ENCODE results near the gene MED22.

MED22 gene

DNA sequence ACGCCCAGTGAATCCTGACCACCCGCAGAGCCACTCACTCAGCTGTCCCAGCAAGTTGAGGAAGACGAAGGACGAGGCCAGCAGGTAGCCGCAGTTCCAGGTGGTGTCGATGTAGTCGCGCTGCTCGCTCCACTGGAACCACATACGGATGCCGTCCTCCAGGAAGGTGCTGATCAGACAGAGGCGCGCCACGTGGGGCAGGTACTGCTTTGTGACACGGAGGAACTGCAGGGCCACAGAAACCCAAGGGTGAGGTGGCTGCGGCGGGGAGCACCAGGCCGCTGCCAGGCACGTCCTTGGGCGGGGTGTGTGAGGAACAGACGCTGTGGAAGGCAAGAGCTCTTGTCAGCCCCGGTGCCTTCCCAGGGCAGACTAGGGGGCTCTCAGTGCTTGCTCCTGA, 19.3 kb upstream of the MED22 start:
- Histone ChIP-seq H3K9me3 (ENCODE audit: control insufficient read depth, low read length) (no peaks in the 10 kb centered on the region), H2AFZ (ENCODE audit: low read depth, low read length) (no peak overlapping the region), H3K4me1 (ENCODE audit: control insufficient read depth, insufficient read depth, low read depth, low read length) (peaks cover 59% of the 10 kb centered on the region), H3K27me3 (ENCODE audit: control insufficient read depth in 1 of 2, insufficient read depth in 1 of 2, low read length in 2 of 2) (no peaks in the 10 kb centered on the region), H3K36me3 (ENCODE audit: control insufficient read depth in 1 of 2, insufficient read depth in 2 of 2, low read depth in 1 of 2, low read length in 2 of 2) (peaks cover 78 to 90% of the 10 kb centered on the region in 2 experiments), H3K27ac (ENCODE audit: low read length, poor library complexity, severe bottlenecking) (no peak overlapping the region), H3K4ac (ENCODE audit: low read depth in 1 of 2, low read length in 2 of 2) (no peak overlapping the region), H2BK12ac (ENCODE audit: low read length in 2 of 2) (no peak overlapping the region), H3K4me2 (ENCODE audit: low read length, poor library complexity, severe bottlenecking) (no peak overlapping the region), H3K9ac (ENCODE audit: low read length) (no peak overlapping the region), H3K4me3 (ENCODE audit: insufficient read depth in 1 of 2, low read depth in 1 of 2, low read length in 2 of 2) (no peak overlapping the region), H2AK5ac (ENCODE audit: low read length, severe bottlenecking) (no peak overlapping the region), H2BK15ac (ENCODE audit: low read depth, poor library complexity, severe bottlenecking) (no peak overlapping the region), H2BK120ac (ENCODE audit: low read depth, low read length) (no peak overlapping the region), H4K91ac (ENCODE audit: low read length) (no peak overlapping the region), H4K8ac (ENCODE audit: low read length) (no peak overlapping the region), H3K79me1 (replicated peaks; ENCODE audit: low read length, poor library complexity, severe bottlenecking) (peaks cover 12% of the 10 kb centered on the region), H3K14ac (ENCODE audit: low read length in 2 of 2) (no peak overlapping the region), H3K23ac (ENCODE audit: low read length in 2 of 2) (no peak overlapping the region), H3K18ac (ENCODE audit: low read depth in 1 of 2, low read length in 2 of 2) (no peak overlapping the region), H2BK5ac (ENCODE audit: low read depth, low read length, poor library complexity, severe bottlenecking) (no peak overlapping the region)
- DNase-seq: no peak
- WGBS: 97% methylated on average over 22 of the region's 22 CpGs

DNA sequence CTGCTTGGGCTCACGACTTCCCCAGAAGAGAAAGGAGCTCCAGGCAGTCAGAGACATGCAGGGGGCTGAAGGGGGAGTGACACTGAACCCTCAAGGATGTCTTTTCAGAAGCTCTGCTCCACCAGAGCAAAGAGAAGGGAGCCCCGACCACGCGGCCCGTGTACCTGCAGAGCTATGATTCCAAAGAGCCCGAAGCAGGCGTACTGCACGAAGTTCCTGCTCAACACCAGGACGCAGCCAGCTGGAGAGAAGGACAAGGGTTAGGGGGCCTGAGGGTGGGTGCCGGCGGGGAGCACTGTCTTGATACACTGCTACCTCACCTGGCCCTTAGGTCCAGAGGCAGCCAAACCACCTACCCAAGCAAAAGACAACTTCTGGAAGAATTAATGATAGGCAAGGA, 18.5 kb upstream of the MED22 start:
- Histone ChIP-seq H3K4me1 (ENCODE audit: control insufficient read depth, insufficient read depth, low read depth, low read length) (peaks cover 51% of the 10 kb centered on the region), H3K14ac (ENCODE audit: low read length in 2 of 2) (no peak overlapping the region), H2BK5ac (ENCODE audit: low read depth, low read length, poor library complexity, severe bottlenecking) (no peak overlapping the region), H3K18ac (ENCODE audit: low read depth in 1 of 2, low read length in 2 of 2) (no peak overlapping the region), H3K4ac (ENCODE audit: low read depth in 1 of 2, low read length in 2 of 2) (no peak overlapping the region), H3K9ac (ENCODE audit: low read length) (no peak overlapping the region), H2BK120ac (ENCODE audit: low read depth, low read length) (no peak overlapping the region), H2BK15ac (ENCODE audit: low read depth, poor library complexity, severe bottlenecking) (no peak overlapping the region), H2AK5ac (ENCODE audit: low read length, severe bottlenecking) (no peak overlapping the region), H3K36me3 (ENCODE audit: control insufficient read depth in 1 of 2, insufficient read depth in 2 of 2, low read depth in 1 of 2, low read length in 2 of 2) (peaks cover 79 to 90% of the 10 kb centered on the region in 2 experiments), H3K27me3 (ENCODE audit: control insufficient read depth in 1 of 2, insufficient read depth in 1 of 2, low read length in 2 of 2) (no peaks in the 10 kb centered on the region), H2AFZ (ENCODE audit: low read depth, low read length) (no peak overlapping the region), H3K4me2 (ENCODE audit: low read length, poor library complexity, severe bottlenecking) (no peak overlapping the region), H2BK12ac (ENCODE audit: low read length in 2 of 2) (no peak overlapping the region), H3K9me3 (ENCODE audit: control insufficient read depth, low read length) (no peaks in the 10 kb centered on the region), H3K23ac (ENCODE audit: low read length in 2 of 2) (no peak overlapping the region), H3K27ac (ENCODE audit: low read length, poor library complexity, severe bottlenecking) (no peak overlapping the region), H4K91ac (ENCODE audit: low read length) (no peak overlapping the region), H3K79me1 (replicated peaks; ENCODE audit: low read length, poor library complexity, severe bottlenecking) (peaks cover 15% of the 10 kb centered on the region), H4K8ac (ENCODE audit: low read length) (no peak overlapping the region), H3K4me3 (ENCODE audit: insufficient read depth in 1 of 2, low read depth in 1 of 2, low read length in 2 of 2) (no peak overlapping the region)
- no peak for DNase-seq
- 95% methylated on average over 10 of the region's 11 CpGs for WGBS

DNA sequence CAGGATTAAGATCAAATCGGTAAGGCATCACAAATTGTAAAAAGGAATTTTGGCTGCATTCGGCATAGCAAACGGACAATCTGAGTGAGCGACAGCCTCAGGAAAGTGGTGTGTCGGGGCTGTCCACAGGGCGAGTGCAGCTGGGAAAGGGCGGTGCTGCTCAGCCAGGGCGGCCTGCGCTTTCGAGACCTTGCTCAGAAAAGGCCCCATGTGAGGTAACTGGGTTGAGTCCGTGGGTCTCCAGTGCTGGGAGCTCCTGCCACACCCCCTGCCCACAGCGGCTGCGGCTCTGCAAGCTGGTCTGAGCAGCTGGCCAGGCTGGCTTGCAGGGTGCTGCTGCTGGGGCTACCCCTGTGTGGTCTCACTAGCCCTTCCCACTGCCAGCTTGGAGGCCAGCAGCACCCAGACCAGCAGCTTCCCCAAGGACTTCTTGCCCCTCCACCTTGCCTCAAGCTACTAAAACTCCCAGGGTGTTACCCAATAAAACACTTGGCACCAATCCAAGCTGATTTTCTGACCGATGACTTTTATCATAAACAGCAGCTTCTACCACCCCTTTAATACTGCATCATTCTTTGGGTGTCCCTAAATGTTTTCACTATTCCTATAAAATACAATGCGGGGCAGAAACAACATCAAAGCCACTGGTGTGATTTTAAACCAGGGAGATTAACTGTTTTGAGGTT, 14.6 kb upstream of the MED22 start:
- H3K27me3 ChIP-seq (ENCODE audit: control insufficient read depth in 1 of 2, insufficient read depth in 1 of 2, low read length in 2 of 2): no peaks in the 10 kb centered on the region
- H2BK12ac ChIP-seq (ENCODE audit: low read length in 2 of 2): no peak overlapping the region

DNA sequence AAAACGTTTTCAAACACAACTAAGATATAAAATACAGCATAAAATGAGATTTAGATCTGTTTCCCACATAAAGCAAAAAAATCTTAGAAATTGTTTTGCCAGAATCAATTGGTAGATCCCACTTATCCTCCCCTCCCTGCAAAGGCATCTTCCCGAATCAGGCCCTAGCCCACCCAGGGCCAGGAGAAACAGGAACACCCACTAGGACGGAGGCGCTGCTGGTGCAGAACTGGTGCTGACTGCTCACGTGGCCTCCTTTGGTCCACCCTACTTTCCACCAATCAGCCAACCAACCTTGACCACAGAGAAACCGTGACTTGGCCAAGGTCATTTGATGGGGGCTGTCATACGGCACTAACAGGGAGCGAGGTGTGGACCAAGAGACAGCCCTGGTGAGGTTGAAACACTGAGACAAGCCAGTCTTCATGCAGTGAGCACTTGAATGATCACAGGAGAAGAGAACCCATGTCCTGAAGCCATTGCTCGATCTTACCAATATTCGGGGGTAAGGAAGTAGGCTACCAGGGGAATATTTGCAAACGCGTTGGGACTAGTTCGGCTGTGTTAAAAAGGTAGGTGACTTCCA, 13.7 kb upstream of the MED22 start:
- Histone ChIP-seq H3K9me3 (ENCODE audit: control insufficient read depth, low read length) (no peaks in the 10 kb centered on the region), H3K9ac (ENCODE audit: low read length) (no peak overlapping the region), H3K79me1 (replicated peaks; ENCODE audit: low read length, poor library complexity, severe bottlenecking) (peaks cover 47% of the 10 kb centered on the region), H3K4me1 (ENCODE audit: control insufficient read depth, insufficient read depth, low read depth, low read length) (peaks cover 29% of the 10 kb centered on the region), H4K8ac (ENCODE audit: low read length) (no peak overlapping the region), H2BK12ac (ENCODE audit: low read length in 2 of 2) (no peak overlapping the region), H3K23ac (ENCODE audit: low read length in 2 of 2) (no peak overlapping the region), H2BK5ac (ENCODE audit: low read depth, low read length, poor library complexity, severe bottlenecking) (no peak overlapping the region), H2BK120ac (ENCODE audit: low read depth, low read length) (no peak overlapping the region), H3K36me3 (ENCODE audit: control insufficient read depth in 1 of 2, insufficient read depth in 2 of 2, low read depth in 1 of 2, low read length in 2 of 2) (peaks cover 74 to 80% of the 10 kb centered on the region in 2 experiments), H3K27me3 (ENCODE audit: control insufficient read depth in 1 of 2, insufficient read depth in 1 of 2, low read length in 2 of 2) (no peaks in the 10 kb centered on the region), H2BK15ac (ENCODE audit: low read depth, poor library complexity, severe bottlenecking) (no peak overlapping the region), H3K14ac (ENCODE audit: low read length in 2 of 2) (no peak overlapping the region), H3K18ac (ENCODE audit: low read depth in 1 of 2, low read length in 2 of 2) (no peak overlapping the region), H3K4me3 (ENCODE audit: insufficient read depth in 1 of 2, low read depth in 1 of 2, low read length in 2 of 2) (no peak overlapping the region), H3K4me2 (ENCODE audit: low read length, poor library complexity, severe bottlenecking) (no peak overlapping the region), H4K91ac (ENCODE audit: low read length) (no peak overlapping the region), H2AFZ (ENCODE audit: low read depth, low read length) (no peak overlapping the region), H3K4ac (ENCODE audit: low read depth in 1 of 2, low read length in 2 of 2) (no peak overlapping the region), H3K27ac (ENCODE audit: low read length, poor library complexity, severe bottlenecking) (no peak overlapping the region), H2AK5ac (ENCODE audit: low read length, severe bottlenecking) (no peak overlapping the region)
- WGBS: 96% methylated on average over 13 of the region's 13 CpGs
- DNase-seq: no peak

More for the DNA sequence above, 14.6 kb upstream of the MED22 start:
- no peak for DNase-seq
- Histone ChIP-seq H3K4me3 (ENCODE audit: insufficient read depth in 1 of 2, low read depth in 1 of 2, low read length in 2 of 2) (no peak overlapping the region), H3K9ac (ENCODE audit: low read length) (no peak overlapping the region), H2BK120ac (ENCODE audit: low read depth, low read length) (no peak overlapping the region), H4K8ac (ENCODE audit: low read length) (no peak overlapping the region), H3K36me3 (ENCODE audit: control insufficient read depth in 1 of 2, insufficient read depth in 2 of 2, low read depth in 1 of 2, low read length in 2 of 2) (peaks cover 83 to 87% of the 10 kb centered on the region in 2 experiments), H3K4me1 (ENCODE audit: control insufficient read depth, insufficient read depth, low read depth, low read length) (peaks cover 30% of the 10 kb centered on the region), H3K27ac (ENCODE audit: low read length, poor library complexity, severe bottlenecking) (no peak overlapping the region), H2AK5ac (ENCODE audit: low read length, severe bottlenecking) (no peak overlapping the region), H4K91ac (ENCODE audit: low read length) (no peak overlapping the region), H2AFZ (ENCODE audit: low read depth, low read length) (no peak overlapping the region), H3K23ac (ENCODE audit: low read length in 2 of 2) (no peak overlapping the region), H3K4ac (ENCODE audit: low read depth in 1 of 2, low read length in 2 of 2) (no peak overlapping the region), H3K18ac (ENCODE audit: low read depth in 1 of 2, low read length in 2 of 2) (no peak overlapping the region), H2BK5ac (ENCODE audit: low read depth, low read length, poor library complexity, severe bottlenecking) (no peak overlapping the region), H3K4me2 (ENCODE audit: low read length, poor library complexity, severe bottlenecking) (no peak overlapping the region), H2BK15ac (ENCODE audit: low read depth, poor library complexity, severe bottlenecking) (no peak overlapping the region), H3K14ac (ENCODE audit: low read length in 2 of 2) (no peak overlapping the region), H3K79me1 (replicated peaks; ENCODE audit: low read length, poor library complexity, severe bottlenecking) (peaks cover 40% of the 10 kb centered on the region), H3K9me3 (ENCODE audit: control insufficient read depth, low read length) (no peaks in the 10 kb centered on the region)
- WGBS: 95% methylated on average over 15 of the region's 15 CpGs

Measured in mesenchymal stem cell (in vitro differentiated cells and primary cell).